PC-3 (cell line): ENCODE measurements around the gene FN1.

Experiments used
- CTCF ChIP-seq: fragments of 300-600 bp; sonication (generic); conservative IDR thresholded peaks from 2 replicates; pipeline ENCODE4 v1.5.1; 2017; ENCODE audit warnings: antibody characterized with exemption, low read depth, mild to moderate bottlenecking, low read length
- EZH2 ChIP-seq: fragments of 300-600 bp; sonication (generic); IDR thresholded peaks from one replicate; pipeline ENCODE4 v1.6.1; 2017; ENCODE audit warnings: antibody characterized with exemption, mild to moderate bottlenecking, low read length; ENCODE audit not compliant: unreplicated experiment
- EZH2phosphoT487 ChIP-seq: fragments of 300-600 bp; sonication (generic); IDR thresholded peaks from 2 replicates; pipeline ENCODE4 v1.6.1; 2018; ENCODE audit warnings: mild to moderate bottlenecking, antibody characterized with exemption, low read length, borderline replicate concordance

- TF ChIP-seq CTCF (no peak), EZH2 (no peak), EZH2phosphoT487 (no peak)
Observed at GRCh38 chr2:215422676-215423075, 13.2 kb downstream of the FN1 start.
